Stimulated activated CD8-positive, alpha-beta memory T cell treated with anti-CD3 and anti-CD28 coated beads, Interleukin-2, amount 100 ng/mL, for 48 hours (primary cell): ENCODE measurements around the gene DESI2.

ENCODE experiments used
- DNase-seq, 2 donors: peaks; one replicate each; pipeline ENCODE4 v3.0.0-alpha.2; 2020; ENCODE audit warnings: low read depth in 2 of 2

The DESI2 gene

GRCh38 chr1:244755673-244756072, 102.7 kb downstream of the DESI2 start:
- no peak for DNase-seq

DNA sequence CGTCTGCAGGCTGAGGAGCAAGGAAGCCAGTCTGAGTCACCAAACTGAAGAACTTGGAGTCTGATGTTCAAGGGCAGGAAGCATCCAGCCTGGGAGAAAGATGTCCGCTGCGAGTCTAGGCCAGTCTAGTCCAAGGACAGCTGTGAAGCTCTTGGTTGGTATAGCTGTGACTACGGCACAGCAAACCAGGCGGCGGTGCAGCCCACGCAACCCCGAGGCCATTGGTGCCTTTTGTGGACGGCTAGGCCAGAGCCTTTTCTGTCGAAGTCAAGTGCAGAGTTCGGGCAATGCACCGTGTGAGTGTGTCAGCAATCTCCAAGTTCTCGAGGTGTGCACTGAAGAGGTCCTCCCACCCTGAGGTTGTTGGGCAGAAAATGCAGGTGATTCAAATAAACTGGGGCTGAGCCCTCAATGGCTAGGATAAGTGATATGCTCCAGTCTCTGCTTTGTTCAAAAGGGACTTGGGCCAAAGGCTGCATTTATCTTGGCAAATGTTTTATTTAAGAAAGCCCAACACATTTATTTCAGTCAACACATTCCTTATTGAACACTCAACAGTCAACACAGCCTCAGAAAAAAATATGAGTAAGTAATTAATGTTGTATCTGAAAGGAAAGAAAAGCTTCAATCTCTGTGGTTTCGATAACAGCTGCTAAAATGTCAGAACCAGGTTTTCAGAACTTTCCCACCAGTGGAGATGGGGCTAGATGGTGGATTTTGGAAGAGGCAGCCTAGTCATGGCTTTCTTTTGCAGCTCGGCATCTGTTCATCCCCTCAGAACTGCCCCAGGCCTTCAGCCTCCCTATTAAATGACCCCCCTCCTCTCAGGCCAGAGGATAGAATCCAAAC, 104.4 kb downstream of the DESI2 start:
- DNase-seq = no peak
